Suppressor macrophage treated with lipopolysaccharide for 1 hour (primary cell): Measurements from ENCODE around the gene BTBD9.
A peak's percentile ranks its signal among the peaks of the same experiment; 100 is the strongest.

Experiments used
- DNase-seq, 3 donors: peaks; one replicate each; pipeline ENCODE4 v3.0.0-alpha.2; 2020 to 2022

Gene BTBD9

GRCh38 chr6:38503960-38504682, 135.6 kb downstream of the BTBD9 start:
- DNase-seq: no peak

- no peak for DNase-seq
These were observed 136.5 kb downstream of the BTBD9 start for GRCh38 chr6:38503032-38503773.

GRCh38 chr6:38502423-38502822, 137.3 kb downstream of the BTBD9 start:
- DNase-seq: no peak

- no peak for DNase-seq
These were observed 137.8 kb downstream of the BTBD9 start for GRCh38 chr6:38501931-38502330.

- DNase-seq: no peak
These were observed 140.1 kb downstream of the BTBD9 start for GRCh38 chr6:38499529-38500096.

- no peak for DNase-seq
These were observed 140.8 kb downstream of the BTBD9 start for GRCh38 chr6:38498805-38499445.

GRCh38 chr6:38498085-38498484, 141.6 kb downstream of the BTBD9 start:
- DNase-seq: no peak

- no peak for DNase-seq
These were observed 142.2 kb downstream of the BTBD9 start for GRCh38 chr6:38497546-38497945.

GRCh38 chr6:38495922-38496635, 143.7 kb downstream of the BTBD9 start:
- DNase-seq: no peak

GRCh38 chr6:38495518-38495917, 144.2 kb downstream of the BTBD9 start:
- no peak for DNase-seq

GRCh38 chr6:38493931-38494547, 145.7 kb downstream of the BTBD9 start:
- peak; percentile 80 to 86 (median 81) for DNase-seq

GRCh38 chr6:38492031-38492430, 147.7 kb downstream of the BTBD9 start:
- DNase-seq: no peak

GRCh38 chr6:38489951-38490350, 149.8 kb downstream of the BTBD9 start:
- no peak for DNase-seq

GRCh38 chr6:38487423-38487822, 152.3 kb downstream of the BTBD9 start:
- DNase-seq: no peak

GRCh38 chr6:38485488-38485887, 154.2 kb downstream of the BTBD9 start:
- DNase-seq: no peak

GRCh38 chr6:38484656-38485055, 155.1 kb downstream of the BTBD9 start:
- no peak for DNase-seq

GRCh38 chr6:38483526-38483925, 156.2 kb downstream of the BTBD9 start:
- peak; percentile 79 to 89 (median 87) for DNase-seq

GRCh38 chr6:38482466-38482865, 157.3 kb downstream of the BTBD9 start:
- no peak for DNase-seq

GRCh38 chr6:38481851-38482250, 157.9 kb downstream of the BTBD9 start:
- peak in 1 of 3 donors; percentile 32 for DNase-seq

- DNase-seq: no peak
These were observed 158.4 kb downstream of the BTBD9 start for GRCh38 chr6:38481211-38481836.

GRCh38 chr6:38480036-38480435, 159.7 kb downstream of the BTBD9 start:
- peak; percentile 25 to 33 (median 26) for DNase-seq

GRCh38 chr6:38479331-38479730, 160.4 kb downstream of the BTBD9 start:
- peak; percentile 79 to 95 (median 89) for DNase-seq
